Neural progenitor cell (in vitro differentiated cells): ENCODE measurements around the gene MARVELD2.

Experiments used
- EZH2 ChIP-seq: fragments of 200-600 bp; sonication (generic); IDR thresholded peaks from 2 replicates; pipeline ENCODE4 v1.6.1; 2017; ENCODE audit warnings: antibody characterized with exemption, mild to moderate bottlenecking, moderate library complexity
- EZH2phosphoT487 ChIP-seq: fragments of 200-600 bp; sonication (generic); IDR thresholded peaks from 2 replicates; pipeline ENCODE4 v1.6.1; 2017; ENCODE audit warnings: antibody characterized with exemption
- TF ChIP-seq, protein P1 (sequence below): fragments of 200-600 bp; sonication (generic); IDR thresholded peaks from 2 replicates; pipeline ENCODE4 v1.5.1; 2017; ENCODE audit warnings: antibody characterized with exemption, mild to moderate bottlenecking

DNA sequence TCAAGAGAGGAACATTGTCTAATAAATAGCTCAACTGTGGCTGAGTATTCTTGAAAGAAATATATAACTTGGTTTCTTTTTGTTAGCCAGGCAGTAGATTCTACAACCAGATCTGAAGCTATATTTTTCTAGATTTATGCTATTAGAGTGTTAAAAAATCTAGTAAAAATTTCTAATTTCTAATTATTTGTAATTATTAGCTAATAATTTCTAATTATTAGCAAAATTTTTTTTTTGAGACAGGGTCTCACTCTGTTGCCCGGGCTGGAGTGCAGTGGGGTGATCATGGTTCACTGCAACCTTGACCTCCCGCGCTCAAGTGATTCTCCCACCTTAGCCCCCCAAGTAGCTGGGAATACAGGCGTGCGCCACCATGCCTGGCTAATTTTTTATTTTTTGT lies 42.5 kb upstream of the MARVELD2 start:
- TF ChIP-seq, protein P1, sequence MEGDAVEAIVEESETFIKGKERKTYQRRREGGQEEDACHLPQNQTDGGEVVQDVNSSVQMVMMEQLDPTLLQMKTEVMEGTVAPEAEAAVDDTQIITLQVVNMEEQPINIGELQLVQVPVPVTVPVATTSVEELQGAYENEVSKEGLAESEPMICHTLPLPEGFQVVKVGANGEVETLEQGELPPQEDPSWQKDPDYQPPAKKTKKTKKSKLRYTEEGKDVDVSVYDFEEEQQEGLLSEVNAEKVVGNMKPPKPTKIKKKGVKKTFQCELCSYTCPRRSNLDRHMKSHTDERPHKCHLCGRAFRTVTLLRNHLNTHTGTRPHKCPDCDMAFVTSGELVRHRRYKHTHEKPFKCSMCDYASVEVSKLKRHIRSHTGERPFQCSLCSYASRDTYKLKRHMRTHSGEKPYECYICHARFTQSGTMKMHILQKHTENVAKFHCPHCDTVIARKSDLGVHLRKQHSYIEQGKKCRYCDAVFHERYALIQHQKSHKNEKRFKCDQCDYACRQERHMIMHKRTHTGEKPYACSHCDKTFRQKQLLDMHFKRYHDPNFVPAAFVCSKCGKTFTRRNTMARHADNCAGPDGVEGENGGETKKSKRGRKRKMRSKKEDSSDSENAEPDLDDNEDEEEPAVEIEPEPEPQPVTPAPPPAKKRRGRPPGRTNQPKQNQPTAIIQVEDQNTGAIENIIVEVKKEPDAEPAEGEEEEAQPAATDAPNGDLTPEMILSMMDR, result no peak
- TF ChIP-seq EZH2, result no peak
- no peak for TF ChIP-seq EZH2phosphoT487
